ENCODE results near the gene SLC17A8.

- TF ChIP-seq POLR2A (IDR thresholded peaks at IDR 0.05; ENCODE audit: low read depth, low read length) (no peak), POLR2AphosphoS5 (IDR thresholded peaks at IDR 0.05; ENCODE audit: low read depth, low read length) (no peak), TAF1 (IDR thresholded peaks at IDR 0.05; ENCODE audit: borderline replicate concordance, low read depth, low read length) (no peak)
These were observed 16.2 kb downstream of the SLC17A8 start for GRCh38 chr12:100372853-100373640.
